HG02981 (cell line): ENCODE measurements around the gene EML1.

Experiments used
- ATAC-seq: cut with Tn5 transposase; IDR thresholded peaks from one replicate; pipeline ENCODE4 v1.9.1; 2021; ENCODE audit warnings: mild to moderate bottlenecking, moderate library complexity; ENCODE audit not compliant: unreplicated experiment

EML1 gene

GRCh38 chr14:99775351-99775750, 17.9 kb upstream of the EML1 start:
- no peak for ATAC-seq

GRCh38 chr14:99777951-99778350, 15.3 kb upstream of the EML1 start:
- ATAC-seq = no peak

DNA sequence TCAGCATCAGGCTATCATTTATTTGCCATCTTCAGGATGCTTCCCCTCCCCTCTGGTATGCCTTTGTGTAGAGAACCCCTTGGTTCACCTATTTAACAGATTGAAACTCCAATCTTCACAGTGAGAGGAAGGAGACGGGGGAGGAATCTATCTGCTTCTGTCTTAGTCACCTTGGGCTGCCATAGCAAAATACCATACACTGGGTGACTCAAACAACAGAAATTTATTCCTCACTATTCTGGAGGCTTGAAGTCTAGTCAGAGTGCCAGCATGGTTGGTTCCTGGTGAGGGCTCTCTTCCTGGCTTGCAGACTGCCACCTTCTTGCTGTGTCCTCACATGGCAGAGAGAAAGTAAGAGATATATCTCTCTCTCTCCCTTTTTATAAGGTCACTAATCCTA, 13.5 kb upstream of the EML1 start:
- ATAC-seq = no peak

GRCh38 chr14:99780690-99781089, 12.5 kb upstream of the EML1 start:
- ATAC-seq = no peak

DNA sequence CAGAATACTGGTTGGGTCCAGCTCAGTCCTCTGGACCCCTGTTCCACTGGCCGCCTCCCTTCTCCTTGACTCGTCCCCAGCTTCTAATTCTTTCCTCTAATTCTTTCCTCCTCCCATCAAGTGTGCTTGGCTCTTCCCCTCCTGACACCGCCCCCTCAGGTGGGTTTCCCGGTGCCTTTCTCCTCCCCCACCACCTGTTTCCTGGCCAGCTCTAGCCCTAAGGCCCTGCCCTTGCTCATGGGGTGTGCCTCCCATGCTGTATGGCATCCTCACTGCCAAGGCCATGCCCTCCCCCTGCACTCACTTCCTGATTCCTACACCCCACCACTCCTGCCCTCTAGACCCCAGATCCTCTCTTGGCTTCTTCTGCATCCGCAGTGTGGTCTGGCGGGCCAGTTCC, 12.1 kb upstream of the EML1 start:
- ATAC-seq = no peak

- ATAC-seq = no peak
Observed at GRCh38 chr14:99781853-99782610, 11.2 kb upstream of the EML1 start.

DNA sequence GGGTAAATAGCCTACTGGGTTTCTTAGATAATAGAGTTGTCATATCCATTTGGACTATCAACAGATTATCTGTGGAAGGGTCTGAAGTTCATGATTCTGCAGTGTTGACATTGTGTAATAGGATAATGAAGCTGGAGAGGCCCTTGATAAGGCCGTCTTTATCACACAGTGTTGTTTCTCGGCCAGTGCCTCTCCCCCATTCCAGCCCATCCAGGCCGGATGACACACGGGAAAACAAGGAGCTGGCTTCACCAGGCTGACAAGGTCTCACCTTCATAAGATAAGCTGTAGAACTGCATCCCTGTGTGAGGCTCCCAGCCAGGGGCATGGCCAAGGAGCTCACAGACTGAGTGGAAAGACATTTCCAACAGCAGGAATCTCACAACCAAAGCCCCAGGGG, 8.7 kb upstream of the EML1 start:
- ATAC-seq = no peak

DNA sequence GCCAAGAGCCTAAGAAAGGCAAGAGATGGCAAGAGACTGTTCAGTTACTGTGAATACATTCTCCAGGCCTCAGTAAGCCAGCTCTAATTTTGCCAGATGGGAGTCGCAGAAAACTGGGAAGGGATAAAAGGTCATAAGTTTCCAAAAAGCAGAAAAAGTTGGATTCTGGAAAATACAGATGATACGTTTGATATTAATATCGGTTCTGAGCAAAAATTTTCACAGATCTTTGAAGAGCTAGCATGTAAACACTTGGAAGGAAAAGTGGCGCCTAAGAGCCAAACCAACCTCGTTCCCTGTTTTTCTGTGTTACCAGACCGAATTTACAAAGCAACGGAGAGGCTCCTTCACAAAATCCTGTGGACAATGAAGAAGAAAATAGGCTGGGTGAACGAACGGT, 7.8 kb upstream of the EML1 start:
- ATAC-seq = no peak

- no peak for ATAC-seq
Observed at GRCh38 chr14:99786511-99786989, 6.7 kb upstream of the EML1 start.

DNA sequence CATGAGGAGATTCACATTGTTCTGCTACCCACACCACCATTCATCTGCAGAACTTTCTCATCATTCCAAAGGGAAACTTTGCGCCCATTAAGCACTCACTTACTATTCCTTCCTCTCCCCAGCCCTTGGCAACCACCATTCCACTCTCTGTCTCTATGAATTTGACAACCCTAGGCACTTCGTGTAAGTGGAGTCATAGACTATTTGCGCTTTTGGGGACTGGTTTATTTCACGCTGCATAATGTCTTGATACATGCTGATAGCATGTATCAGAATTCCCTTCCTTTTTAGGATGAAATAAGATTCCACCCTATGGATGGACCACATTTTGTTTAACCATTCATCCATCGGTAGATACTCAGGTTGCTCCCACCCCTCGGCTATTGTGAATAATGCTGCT, 4.5 kb upstream of the EML1 start:
- ATAC-seq = no peak

DNA sequence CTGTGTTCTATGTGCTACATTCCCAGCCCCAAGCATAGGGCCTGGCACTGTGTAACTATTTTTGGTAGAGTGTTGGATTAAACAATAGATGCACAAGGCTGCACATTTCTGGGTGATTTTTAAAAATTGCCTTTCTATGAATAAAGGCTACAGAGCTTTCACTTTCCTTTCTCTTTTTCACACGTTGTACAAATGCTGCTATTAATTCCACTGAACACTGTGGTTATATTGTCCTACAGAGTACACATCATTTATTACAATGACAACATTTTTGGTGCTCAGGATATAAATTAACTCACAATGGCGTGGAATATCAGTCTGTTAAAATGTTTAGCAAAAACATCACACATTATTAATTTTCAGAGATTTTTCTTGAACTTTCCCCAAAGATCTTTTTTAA, 3.6 kb upstream of the EML1 start:
- ATAC-seq = no peak

- no peak for ATAC-seq
Observed at GRCh38 chr14:99790201-99790977, 2.8 kb upstream of the EML1 start.

- ATAC-seq = no peak
Observed at GRCh38 chr14:99790978-99791376, 2.2 kb upstream of the EML1 start.

DNA sequence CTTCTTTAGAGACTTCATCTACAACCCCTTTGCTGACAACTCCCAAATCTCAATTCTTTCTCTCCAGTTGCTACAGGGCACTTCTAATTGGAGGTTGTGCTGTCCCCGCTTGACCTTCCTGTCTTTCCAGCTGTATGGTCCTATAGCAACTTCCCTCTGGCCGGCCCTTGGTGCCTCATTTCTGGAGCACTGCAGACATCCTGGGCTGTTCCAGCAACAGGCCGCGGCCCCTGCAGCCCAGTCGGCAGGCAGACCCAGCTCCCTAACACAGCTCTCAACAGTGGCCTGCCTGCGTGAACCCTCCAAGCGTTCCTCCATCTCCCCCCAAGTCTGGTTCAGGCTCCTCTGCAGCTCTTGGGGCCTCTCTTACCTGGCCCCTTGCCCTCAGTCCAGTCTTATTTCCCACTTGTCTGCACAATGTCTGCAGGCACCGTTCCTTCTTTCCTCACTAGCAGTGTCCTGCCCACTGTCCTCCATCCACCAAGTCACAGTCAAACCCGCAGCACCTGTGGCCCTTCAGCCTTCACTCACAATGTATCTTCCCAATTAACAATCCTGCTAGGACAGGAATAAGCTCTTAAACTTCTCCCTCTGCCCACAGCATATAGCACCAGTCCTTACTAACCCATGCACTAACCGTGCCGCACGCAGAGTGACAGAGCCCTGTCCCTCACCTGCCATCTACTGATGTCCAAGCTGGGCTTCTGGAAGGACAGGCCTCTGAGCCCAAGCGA, 1.6 kb upstream of the EML1 start:
- no peak for ATAC-seq

- no peak for ATAC-seq
Observed at GRCh38 chr14:99792210-99792535, 1.0 kb upstream of the EML1 start.

DNA sequence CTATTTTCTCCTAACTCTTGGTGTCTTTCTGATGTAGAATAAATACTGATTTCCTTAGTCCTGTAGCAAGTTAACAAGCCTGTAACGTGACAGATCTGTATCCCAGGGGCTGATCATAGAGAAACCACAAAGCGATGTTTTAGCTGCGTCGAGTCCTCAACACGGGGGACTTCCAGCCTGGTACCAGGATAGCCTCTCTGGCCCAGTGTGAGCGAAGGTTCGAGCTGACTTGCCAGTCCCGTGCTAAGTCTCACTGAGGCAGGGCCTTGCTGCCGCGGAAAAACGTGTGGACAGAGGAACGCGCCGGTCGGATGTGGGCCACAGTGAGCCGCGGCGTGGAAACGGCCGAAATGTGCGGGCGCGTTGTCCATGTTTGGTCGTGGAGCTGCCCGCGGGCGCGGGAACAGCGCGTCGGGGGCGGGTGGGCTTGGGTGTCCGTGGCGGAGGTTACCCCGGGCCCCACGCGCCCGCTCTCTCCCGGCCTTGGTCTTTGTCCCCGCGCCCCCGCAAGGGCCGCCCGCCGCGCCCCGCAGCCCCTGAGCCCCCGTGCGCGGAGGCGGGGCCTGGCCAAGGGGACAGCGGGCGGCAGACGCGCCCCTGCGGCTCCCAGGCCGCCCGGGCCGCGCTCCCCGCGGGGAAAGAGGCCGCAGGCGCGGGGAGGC, 531 bp upstream of the EML1 start:
- ATAC-seq = no peak

DNA sequence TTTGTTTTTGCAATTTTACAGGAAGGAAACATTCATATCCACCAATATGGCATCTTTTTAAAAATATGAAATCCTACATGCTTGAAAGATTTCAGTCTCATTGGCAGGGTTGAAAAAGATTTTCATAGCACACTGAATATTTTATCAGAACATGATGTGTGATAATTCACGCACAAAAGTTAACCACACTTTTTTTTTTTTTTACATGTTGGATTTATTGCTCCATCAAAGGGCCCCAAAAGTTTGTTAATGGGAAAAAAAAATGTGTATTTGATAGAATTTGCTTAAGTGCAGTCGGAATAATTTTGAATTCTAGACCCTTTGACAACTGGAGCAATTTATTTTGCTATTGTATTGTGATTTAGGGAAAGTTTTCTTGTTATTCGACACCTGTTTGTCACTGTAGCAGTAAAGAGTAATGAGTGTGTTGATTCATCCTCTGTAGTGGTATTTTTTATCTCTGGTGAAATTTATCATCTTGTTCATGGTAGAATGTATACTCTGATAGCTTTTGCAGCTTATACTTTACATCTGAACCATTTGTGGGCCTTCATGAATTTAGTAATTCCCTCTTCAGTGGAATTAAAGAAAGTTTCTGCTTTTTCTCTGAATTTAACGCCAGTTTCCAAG, 1.1 kb downstream of the EML1 start:
- no peak for ATAC-seq

- no peak for ATAC-seq
Observed at GRCh38 chr14:99795046-99795445, 1.8 kb downstream of the EML1 start.

DNA sequence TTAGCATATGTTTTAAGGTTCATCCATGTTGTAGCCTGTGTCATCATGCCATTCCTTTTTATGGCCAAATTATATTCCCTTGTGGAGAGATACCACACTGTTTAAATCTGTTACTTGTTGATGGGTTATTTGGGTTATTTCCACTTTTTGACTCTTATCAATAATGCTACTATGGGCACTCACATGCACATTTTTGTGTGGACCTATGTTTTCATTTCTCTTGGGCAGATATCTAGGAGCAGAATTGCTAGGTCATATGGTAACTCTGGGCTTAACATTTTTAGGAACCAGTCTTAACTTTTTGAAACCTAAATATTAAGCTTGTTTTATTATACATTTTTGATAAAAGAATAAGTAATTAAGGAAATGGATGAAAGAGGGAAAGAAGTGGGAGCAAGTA, 4.0 kb downstream of the EML1 start:
- no peak for ATAC-seq

DNA sequence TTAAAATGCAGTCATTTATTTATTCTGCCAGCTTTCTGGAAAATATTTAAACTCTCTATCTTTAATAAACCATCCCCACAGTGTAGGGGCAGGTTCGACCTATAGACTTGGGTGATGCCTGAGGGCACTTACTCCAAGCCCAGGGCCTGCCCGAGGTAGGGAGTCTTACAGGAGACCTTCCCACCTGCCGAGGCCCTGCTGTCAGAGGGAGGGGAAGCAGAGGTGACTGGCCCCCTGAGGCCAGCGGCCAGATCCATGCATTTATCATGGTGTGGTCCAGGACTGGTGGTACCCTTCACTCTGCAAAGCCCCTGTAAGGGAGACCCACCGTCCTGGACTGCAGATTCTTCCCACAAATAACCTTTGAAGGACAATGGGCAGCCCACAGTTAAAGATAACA, 7.6 kb downstream of the EML1 start:
- ATAC-seq = no peak
